Stimulated activated CD4-positive, alpha-beta T cell treated with anti-CD3 and anti-CD28 coated beads, Interleukin-2, amount 100 ng/mL, for 24 hours (primary cell): ENCODE measurements around the gene IRAK1.
"Not testable (repeated sequence)": the region's sequence is repeated elsewhere in the genome, so short reads cannot be mapped to it uniquely, and the experiment has no call there.

Source experiments
- DNase-seq, 2 donors: peaks; one replicate each; pipeline ENCODE4 v3.0.0-alpha.2; 2020

IRAK1 gene

DNA sequence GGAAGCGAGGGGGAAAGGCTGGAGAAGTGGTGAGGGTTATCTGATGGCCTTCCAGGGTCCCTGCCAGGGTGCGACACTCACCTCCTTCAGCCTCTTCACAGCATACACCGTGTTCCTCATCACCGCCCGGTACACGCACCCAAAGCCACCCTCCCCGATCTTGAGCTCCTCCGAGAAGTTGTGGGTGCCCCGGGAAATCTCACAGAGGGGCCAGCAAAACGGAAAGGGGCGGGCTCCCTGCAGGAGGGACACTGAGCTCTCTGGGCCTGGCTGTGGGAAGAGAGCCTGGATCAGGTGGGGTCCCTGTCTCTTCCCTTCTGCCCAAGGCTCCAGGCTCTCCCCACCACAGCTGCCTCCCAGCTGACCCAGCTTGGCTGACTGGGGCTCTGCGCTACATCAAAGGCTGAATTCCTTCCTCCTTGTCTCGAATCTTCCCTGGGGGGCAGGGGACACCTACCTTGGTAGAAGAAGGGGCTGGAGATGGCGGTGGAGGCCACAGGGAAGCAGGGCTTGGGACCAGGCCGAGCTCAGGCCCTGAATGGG is 1.1 kb downstream of the IRAK1 start:
- DNase-seq, result no peak

DNA sequence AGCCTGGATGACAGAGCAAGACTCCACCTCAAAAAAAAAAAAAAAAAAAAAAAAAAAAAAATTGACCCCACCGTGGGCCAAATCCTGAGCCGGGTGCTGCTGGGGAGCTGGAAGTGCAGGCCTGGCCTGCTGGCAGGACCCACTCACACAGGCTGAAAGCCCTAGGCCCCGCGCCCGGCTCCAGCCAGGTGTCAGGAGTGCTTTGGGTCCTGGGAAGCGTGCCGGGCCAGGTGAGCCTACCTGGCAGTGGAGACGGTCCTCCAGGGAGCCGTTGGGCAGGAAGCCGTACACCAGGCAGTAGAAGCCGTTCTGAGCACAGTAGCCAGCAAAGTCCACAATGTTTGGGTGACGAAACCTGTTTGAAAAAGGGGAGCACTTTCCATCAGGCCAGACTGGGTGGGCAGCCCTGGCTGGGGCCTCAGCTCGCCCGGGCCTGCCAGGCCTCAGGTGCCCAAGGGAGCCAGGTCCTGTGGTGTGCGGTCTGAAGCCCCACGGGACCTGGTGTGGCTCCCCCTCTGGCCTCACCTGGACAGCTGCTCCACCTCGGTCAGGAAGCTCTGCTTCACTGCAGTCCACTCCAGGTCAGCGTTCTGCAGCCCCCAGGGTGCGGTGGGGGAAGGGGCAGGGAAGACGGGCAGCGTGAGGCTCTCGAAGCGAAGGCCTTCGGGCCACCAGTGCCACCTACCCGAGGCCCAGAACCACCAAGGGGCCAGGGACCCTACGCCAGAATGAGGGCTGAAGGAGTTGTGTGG is 1.8 kb downstream of the IRAK1 start:
- DNase-seq, result no peak

DNA sequence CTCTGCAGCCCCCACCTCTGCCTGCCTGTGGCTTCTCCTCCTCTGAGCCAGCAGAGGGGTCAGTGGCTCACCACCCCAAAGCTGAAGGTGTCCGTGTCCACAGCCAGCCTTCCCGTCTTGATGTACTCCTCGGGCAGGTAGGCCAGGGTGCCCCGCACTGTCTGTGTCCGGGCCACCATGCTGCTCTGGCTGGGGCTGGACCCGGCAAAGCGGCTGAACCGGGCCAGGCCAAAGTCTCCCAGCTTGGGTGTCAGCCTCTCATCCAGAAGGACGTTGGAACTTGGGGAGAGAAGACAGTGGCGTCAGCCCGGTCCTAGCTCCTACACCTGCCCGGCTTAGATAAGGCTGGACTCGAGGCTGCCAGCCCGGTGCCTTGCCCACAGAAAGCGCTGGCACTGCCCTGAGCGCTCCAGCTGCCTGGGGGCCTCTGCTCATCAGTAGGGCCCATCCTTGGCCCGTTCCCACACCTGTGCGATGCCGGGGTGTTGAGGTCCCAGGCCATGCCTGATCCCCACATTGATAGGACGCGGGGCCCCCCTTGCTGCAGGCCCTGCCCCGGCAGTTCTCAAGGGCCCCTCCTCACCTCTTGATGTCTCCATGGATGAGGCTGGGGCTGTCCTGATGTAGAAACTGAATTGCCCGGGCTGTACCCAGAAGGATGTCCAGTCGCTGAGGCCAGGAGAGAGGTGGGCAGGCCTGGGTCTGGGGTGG is 3.2 kb downstream of the IRAK1 start:
- no peak for DNase-seq

GRCh38 chrX:154015581-154016264 is 4.0 kb downstream of the IRAK1 start:
- DNase-seq, result no peak

GRCh38 chrX:154014429-154015380 is 5.0 kb downstream of the IRAK1 start:
- no peak for DNase-seq

DNA sequence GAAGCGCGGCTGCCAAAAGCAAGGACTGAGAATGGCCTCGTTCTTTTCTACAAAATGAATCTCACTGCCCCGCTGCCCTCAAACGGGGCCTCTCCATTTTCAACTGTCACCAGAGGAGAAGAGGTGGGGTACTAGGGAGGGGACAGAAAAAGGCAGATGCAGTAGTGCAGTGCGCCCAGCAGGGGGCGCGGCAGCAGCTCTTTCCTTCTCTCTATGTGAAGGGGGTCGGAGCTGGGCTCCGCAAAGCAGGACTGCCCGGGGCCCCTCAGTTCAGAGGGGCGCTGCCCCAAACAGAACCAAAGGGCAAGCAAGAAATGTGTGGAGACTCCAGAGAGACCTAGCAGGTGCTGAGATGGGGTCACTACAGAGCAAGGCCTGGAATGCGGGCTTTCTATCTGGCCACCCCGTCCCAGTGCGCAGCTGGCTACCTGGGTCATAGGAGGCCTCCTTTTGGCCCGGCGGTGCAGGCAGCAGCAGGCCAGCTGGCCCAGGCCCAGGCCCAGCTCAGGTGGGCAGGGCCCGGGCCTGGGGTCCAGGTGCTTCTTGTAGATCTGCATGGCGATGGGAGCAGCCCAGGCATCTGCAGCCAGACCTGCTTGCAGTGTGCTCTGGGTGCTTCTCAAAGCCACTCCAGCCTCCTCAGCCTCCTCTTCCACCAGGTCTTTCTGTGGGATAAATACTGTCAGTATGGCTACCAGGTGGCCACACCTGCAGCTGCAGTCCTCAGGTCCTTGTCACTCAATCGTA is 5.9 kb downstream of the IRAK1 start:
- DNase-seq, result peak; percentile 48 to 54

DNA sequence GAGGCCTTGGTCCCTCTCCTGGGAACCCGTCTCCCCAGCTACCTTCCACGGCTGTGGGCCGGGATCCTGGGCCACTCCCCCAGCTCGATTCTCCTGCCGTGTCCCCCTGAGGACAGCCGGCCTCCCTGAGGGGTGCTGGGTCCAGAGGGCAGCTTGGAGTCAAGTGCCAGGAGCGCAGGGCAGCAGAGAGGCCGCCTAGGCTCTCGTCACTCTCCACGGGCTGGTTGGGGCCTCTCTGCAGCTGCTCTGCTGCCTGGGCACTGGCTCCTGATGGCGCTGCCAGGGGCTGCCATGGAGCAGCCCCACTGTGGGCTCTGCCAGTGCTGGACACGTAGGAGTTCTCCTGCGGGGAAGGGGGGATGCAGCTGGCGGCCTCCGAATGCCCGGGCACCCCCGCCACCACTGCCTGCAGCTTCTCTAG is 6.7 kb downstream of the IRAK1 start:
- DNase-seq, result no peak

GRCh38 chrX:154012336-154012991 is 7.2 kb downstream of the IRAK1 start:
- DNase-seq, result no peak

DNA sequence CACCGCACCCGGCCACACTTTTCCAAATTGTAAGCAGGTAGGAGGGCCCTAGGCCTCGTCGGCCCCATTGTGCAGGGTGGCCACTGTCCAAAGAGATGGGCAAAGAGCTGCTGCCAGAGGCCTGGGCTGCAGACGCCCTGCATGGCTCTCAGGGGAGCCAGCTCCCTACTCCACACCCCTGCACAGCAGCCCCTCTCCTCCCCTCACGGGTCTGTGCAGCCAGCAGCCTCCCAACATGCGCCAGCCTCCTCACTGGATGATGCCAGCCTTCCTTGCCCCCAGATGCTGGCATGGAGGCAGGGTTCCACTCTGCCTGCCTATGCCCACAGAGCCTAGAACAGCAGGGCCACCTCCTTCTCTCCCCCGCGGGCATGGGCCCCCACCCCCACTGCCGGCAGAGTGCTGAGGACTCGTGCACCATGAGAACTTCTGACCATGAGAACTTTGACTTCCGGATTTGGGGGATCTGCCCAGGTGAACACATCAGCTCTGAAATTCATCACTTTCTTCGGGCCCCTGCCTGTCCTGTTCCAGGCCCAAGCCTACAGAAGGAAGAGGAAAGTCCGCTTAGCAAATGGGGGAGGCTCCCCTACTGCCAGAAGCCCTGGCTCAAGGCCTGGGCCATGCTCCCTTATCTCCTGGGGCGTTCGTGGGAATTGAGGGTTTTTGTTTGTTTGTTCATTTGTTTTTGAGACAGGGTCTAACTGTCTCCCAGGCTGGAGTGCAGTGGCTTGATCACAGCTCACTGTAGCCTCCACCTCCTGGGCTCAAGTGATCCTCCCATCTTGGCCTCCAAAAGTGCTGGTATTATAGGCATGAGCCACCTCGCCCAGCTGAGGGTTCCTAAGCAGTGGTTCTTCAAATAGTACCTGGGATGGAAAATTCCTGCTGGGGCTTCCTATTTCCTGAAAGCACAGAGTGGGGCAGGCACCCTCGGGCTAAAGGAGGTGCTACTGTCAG is 8.0 kb downstream of the IRAK1 start:
- no peak for DNase-seq

- DNase-seq, result no peak
Measured at GRCh38 chrX:154010330-154011087, 9.2 kb downstream of the IRAK1 start.

DNA sequence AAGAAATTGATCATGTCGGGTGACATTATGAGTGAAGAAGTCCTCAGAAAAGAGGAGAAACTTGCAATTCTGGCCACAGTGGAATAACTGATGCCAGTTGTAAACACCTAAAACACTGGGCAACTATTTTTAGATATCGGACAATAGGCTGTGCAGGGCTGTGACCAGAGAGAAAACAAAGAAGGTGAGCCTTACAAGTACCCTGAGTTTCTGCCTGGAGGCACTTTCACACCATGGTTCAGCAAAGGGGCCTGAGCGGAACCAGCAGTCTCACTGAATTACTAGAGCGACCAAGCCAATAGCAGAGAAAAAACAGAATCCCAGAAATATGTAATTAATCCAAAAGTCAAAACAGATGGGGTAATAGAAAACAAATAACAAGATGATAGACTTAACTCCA is 11.2 kb downstream of the IRAK1 start:
- DNase-seq, result no peak

- no peak for DNase-seq
Measured at GRCh38 chrX:154006947-154007346, 12.8 kb downstream of the IRAK1 start.

- DNase-seq, result no peak
Measured at GRCh38 chrX:154004315-154004714, 15.4 kb downstream of the IRAK1 start.

GRCh38 chrX:154002215-154002719 is 17.4 kb downstream of the IRAK1 start:
- DNase-seq, result peak; percentile 43 to 50

DNA sequence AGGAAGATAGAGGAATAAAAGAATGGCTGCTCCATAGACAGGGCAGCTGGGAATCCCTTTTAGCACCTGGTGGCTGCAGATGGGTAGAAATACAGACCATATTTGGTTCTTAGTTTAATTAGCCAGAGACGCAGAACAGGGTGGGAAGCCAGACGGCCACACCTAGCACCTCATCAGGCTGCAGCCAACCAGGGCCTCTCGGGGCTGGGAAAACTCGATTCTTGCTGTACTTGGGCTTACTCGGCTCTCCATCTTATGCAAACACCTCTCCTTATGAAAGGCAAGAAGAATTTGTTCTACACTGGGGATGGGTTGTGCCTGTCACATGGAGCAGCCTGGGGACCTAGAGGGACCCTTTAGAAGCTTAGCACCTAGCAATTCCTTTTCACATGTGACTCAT is 19.7 kb downstream of the IRAK1 start:
- DNase-seq, result no peak

- no peak for DNase-seq
Measured at GRCh38 chrX:153999359-154000037, 20.2 kb downstream of the IRAK1 start.

GRCh38 chrX:153995504-153995903 is 24.2 kb downstream of the IRAK1 start:
- DNase-seq, result no peak

DNA sequence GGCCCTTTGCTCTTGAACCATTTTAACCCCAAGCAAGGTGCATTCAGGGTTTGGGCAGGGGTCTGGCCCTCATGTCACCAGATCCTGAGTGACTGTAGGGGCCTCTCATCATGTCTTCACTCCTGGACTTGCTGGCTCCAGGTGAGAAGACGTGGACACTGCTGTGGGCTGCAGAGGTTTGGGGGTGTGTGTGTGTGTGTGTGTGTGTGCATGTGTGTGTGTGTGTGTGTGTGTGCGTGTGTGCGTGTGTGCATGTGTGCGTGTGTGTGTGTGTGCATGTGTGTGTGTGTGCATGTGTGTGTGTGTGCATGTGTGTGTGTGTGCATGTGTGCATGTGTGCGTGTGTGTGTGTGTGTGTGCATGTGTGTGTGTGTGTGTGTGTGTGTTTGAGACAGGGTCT is 25.3 kb downstream of the IRAK1 start:
- DNase-seq, result not testable (repeated sequence)
